Measurements from ENCODE around the gene CADPS2.

DNA sequence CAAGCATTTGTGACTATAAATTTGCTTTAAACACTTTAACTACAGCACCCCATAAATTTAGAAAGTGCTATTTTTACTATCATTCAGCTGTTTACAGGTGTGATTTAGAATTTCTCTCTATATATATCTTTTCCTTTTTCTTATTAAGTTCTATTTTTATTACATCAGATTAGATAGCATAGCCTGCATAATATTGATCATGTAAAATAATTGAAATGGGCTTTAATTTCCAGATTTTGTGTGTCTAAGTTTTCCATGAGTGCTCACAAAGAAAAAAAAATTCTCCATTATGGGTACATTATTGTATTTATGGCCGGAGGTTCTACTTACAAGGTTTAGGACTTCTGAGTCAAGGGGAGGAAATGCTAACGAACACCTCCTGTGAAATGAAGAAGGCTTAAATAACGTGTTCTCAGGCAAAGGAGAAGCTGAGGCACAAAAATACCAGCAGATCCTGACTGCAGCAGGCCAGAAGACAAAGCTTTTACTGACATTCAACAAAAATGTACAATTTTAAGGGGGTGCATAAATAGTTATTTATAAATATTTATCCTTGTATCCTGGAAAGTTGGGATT, 301.5 kb downstream of the CADPS2 start:
- TF ChIP-seq PPARA (CRISPR knock-in tag; IDR thresholded peaks at IDR 0.05; ENCODE audit: borderline replicate concordance) (no peak), ZNF70 (CRISPR knock-in tag; IDR thresholded peaks at IDR 0.05) (no peak), OSR1 (CRISPR knock-in tag; IDR thresholded peaks at IDR 0.05) (no peak), RARB (CRISPR knock-in tag; IDR thresholded peaks at IDR 0.05) (no peak)
- TF ChIP-seq, protein P1, sequence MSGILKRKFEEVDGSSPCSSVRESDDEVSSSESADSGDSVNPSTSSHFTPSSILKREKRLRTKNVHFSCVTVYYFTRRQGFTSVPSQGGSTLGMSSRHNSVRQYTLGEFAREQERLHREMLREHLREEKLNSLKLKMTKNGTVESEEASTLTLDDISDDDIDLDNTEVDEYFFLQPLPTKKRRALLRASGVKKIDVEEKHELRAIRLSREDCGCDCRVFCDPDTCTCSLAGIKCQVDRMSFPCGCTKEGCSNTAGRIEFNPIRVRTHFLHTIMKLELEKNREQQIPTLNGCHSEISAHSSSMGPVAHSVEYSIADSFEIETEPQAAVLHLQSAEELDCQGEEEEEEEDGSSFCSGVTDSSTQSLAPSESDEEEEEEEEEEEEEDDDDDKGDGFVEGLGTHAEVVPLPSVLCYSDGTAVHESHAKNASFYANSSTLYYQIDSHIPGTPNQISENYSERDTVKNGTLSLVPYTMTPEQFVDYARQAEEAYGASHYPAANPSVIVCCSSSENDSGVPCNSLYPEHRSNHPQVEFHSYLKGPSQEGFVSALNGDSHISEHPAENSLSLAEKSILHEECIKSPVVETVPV (CRISPR knock-in tag; IDR thresholded peaks at IDR 0.05): no peak

Data from SK-N-SH treated with all-trans-retinoic acid at 6 μM for 48 hours (cell line).